Measurements from ENCODE around the gene EXTL2.

DNA sequence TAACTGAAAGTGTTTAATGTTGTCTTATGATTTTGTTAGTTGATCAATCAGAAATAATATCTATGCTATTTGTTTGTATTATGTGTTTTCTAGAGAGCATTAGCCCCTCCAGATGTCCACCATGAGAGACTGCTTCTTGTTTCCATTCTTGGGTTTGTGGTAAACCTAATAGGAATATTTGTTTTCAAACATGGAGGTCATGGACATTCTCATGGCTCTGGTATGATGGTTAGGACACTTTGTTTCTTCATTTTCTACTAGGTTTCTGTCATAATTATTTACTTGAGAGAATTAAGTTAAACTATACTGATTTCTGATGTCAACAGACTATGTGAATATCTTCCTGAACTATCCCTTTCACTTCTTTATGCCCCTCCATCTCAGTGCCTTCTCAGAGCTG is 17.4 kb upstream of the EXTL2 start:
- TF ChIP-seq, protein P1, sequence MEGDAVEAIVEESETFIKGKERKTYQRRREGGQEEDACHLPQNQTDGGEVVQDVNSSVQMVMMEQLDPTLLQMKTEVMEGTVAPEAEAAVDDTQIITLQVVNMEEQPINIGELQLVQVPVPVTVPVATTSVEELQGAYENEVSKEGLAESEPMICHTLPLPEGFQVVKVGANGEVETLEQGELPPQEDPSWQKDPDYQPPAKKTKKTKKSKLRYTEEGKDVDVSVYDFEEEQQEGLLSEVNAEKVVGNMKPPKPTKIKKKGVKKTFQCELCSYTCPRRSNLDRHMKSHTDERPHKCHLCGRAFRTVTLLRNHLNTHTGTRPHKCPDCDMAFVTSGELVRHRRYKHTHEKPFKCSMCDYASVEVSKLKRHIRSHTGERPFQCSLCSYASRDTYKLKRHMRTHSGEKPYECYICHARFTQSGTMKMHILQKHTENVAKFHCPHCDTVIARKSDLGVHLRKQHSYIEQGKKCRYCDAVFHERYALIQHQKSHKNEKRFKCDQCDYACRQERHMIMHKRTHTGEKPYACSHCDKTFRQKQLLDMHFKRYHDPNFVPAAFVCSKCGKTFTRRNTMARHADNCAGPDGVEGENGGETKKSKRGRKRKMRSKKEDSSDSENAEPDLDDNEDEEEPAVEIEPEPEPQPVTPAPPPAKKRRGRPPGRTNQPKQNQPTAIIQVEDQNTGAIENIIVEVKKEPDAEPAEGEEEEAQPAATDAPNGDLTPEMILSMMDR (IDR thresholded peaks at IDR 0.05; ENCODE audit: poor library complexity): no peak
- no peak for TF ChIP-seq EZH2 (IDR thresholded peaks at IDR 0.05; ENCODE audit: borderline replicate concordance)
- TF ChIP-seq EZH2phosphoT487 (IDR thresholded peaks at IDR 0.05; ENCODE audit: low read depth, severe bottlenecking, unreplicated experiment): no peak

All from hepatocyte (in vitro differentiated cells).